Large intestine (tissue), 3 donors: ENCODE results near the gene CRIP1. TPM values are rescaled to one million over a fixed set of nuclear protein-coding genes. Genes with fewer than 3 reads are reported as not detected.

Source experiments
- DNase-seq, 2 donors: peaks; one replicate each; pipeline versions ENCODE4 v3.0.0 to v3.0.0-alpha.2; 2013
- H3K27ac ChIP-seq: one replicate; pipeline ENCODE4 v1.5.1; 2013; ENCODE audit warnings: low read length
- H3K27me3 ChIP-seq: 2 replicates; pipeline ENCODE4 v1.6.1; 2013; ENCODE audit warnings: low read length; ENCODE audit not compliant: control insufficient read depth, insufficient read depth
- H3K36me3 ChIP-seq: 2 replicates; pipeline ENCODE4 v1.6.1; 2013; ENCODE audit warnings: low read length; ENCODE audit not compliant: control insufficient read depth, insufficient read depth
- H3K4me1 ChIP-seq: one replicate; pipeline ENCODE4 v1.6.1; 2013; ENCODE audit warnings: low read length; ENCODE audit not compliant: control insufficient read depth, insufficient read depth
- H3K4me3 ChIP-seq: one replicate; pipeline ENCODE4 v1.5.1; 2013; ENCODE audit warnings: low read length
- H3K9me3 ChIP-seq: one replicate; pipeline ENCODE4 v1.6.1; 2013; ENCODE audit warnings: mild to moderate bottlenecking, low read depth, low read length, moderate library complexity; ENCODE audit not compliant: control insufficient read depth
- WGBS: methylation state at CpG from one replicate; pipeline ENCODE4 v1.1.5; 2013; ENCODE audit warnings: low lambda C conversion rate; ENCODE audit not compliant: insufficient coverage; 5-methylcytosine and 5-hydroxymethylcytosine counted together
- polyA plus RNA-seq: library from polyadenylated mRNA; unstranded; fragments of 120-200 nt; gene quantifications from one replicate; pipeline ENCODE4 v1.2.1, GENCODE V29; 2013

Gene CRIP1
- polyA plus RNA-seq, 1 donor: 136 TPM

DNA sequence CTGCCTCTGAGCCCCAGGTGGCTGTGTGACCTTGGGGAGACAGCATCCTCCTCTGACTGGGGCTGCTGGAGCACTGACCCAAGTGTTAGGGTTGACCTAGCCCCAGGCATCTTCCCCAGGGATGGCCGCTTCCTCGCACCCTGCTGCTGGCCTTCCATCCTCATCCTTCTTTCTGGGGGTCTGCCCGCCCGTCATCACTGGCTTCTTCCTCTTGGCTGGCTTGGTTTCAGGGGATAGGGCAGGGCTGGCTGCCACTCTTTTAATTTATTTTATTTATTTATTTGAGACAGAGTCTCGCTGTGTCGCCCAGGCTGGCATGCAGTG lies 7.9 kb downstream of the CRIP1 start:
- Histone ChIP-seq H3K27ac (no peak overlapping the region), H3K4me1 (no peaks in the 10 kb centered on the region), H3K36me3 (no peaks in the 10 kb centered on the region), H3K9me3 (no peaks in the 10 kb centered on the region), H3K4me3 (no peak overlapping the region), H3K27me3 (no peaks in the 10 kb centered on the region)
- no CpG with 5 or more reads among the region's 6 CpGs for WGBS
- no peak for DNase-seq

DNA sequence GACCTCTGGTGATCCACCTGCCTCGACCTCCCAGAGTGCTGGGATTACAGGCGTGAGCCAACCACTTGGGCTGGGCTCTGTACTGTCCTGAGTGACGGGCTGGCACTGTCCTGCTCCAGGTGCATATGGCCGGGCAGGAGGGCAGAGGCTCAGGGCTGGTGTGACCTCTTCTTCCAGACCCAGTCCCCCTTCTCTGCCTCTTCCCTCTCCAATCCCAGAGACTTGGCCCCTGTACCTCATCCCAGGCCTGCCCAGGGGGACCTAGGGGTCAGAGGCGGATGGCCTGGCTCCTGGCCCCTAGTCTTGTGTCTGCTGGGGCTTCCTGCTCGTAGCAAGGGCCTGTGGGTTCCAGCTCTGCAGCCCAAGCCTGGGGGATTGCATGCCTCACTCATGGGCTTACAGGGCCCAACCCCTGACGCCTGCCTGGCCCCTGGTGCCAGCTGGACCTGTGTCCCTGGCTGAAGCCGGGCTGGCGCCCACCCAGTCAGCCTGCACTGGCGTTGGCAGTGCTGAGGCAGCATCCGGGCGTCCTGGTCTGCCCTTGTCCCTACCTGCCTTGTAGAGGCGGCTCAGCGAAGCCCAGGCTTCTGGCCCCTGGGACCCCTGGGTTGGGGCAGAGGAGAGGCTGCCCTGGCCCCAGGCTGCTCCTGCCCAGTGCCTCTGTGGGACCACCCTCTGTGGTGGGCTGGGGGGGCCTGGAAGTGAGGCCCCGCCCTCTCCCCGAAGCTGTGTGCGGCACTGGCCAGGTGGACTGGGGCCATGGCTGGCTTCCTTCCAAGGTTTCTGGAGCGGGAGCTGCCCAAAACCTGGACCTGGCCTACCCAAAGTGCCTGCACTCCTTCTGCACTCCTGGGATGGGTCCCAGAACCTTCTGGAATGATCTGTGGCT lies 8.7 kb downstream of the CRIP1 start:
- WGBS: no CpG with 5 or more reads among the region's 18 CpGs
- H3K9me3 ChIP-seq: no peaks in the 10 kb centered on the region

DNA sequence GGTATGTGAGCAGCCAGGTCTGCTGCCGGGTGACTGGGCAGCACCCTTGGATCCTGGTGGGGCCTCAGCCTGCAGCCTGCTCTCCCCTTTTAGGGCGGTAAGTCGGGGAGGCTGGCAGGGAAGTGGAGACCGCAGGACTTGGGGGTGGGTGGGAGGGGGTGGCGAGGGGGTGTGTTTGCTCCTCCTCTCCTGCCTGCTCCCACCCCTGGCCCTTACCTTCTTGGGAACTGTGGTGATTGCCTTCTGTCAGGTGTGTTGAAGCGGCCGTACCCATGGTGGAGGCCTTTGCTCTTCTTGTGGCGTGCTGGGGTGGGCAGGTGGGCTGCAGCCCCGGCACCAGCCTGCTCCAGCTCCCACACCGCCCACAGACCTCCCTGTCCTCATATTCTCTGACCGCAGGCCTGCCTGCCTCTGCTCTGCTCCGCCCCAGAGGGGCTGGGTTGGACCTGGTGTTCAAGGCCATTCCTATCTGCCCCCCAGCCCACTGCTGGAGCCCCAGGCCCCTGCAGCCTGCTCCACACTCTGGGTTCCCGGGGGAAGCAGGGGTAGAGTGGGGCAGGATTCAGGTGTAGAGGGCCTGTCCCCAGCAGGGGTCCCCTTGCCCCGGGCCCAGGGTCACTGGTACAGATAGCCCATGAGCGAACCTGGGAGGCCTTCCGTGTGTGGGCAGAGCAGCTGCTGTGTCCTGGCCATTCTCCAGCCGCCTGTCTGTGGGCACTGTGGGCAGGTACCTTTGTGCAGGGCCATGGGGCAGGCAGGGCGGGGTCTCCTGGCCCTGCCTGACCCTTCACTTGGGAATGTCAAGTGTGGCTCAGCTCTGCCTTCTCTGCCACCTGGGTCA lies 9.5 kb downstream of the CRIP1 start:
- H3K36me3 ChIP-seq: no peaks in the 10 kb centered on the region
- WGBS: no CpG with 5 or more reads among the region's 18 CpGs
- H3K9me3 ChIP-seq: no peaks in the 10 kb centered on the region
- DNase-seq: no peak
- H3K4me3 ChIP-seq: no peak overlapping the region
- H3K27me3 ChIP-seq: no peaks in the 10 kb centered on the region
- H3K4me1 ChIP-seq: no peaks in the 10 kb centered on the region
- H3K27ac ChIP-seq: no peak overlapping the region

More for the DNA sequence above, 8.7 kb downstream of the CRIP1 start:
- Histone ChIP-seq H3K4me1 (no peaks in the 10 kb centered on the region), H3K27me3 (no peaks in the 10 kb centered on the region), H3K4me3 (no peak overlapping the region), H3K36me3 (no peaks in the 10 kb centered on the region), H3K27ac (no peak overlapping the region)
- DNase-seq: no peak

DNA sequence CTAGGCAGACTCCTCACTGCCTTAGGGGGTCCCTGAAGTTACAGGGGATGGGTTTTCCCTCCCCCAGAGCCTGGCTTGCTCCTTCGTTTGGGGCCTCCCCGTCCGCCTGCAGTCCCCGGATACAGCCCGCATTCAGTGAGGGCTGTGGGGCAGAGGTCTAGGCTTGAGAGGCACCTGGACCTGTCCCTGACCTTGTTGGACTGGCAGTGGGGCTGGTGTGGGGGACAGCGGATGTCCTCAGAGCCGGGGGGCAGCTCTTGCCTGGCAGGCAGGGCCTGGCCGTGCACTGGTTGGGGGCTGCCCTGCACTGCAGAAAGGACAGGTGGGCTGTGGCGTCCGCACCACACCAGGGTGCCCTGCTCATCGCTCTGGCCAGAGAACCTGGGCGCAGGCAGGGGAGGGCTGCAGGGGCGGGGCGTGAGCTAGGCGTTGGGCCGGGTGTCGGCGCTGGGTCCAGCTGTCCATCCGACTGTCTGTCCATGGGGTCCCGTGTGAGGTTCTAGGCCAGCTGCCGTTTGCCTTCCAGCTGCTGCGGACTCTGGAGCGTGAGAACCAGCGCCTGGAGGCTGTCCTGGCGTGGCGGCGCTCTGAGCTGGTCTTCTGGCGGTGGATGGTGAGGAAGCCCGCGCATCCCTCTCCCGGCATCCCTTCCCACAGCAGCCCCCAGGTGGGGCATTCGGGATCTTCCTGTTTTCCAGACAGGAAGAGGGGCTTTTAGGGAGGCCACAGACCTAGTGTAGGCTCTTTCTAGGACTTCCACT lies 10.3 kb downstream of the CRIP1 start:
- DNase-seq: no peak

DNA sequence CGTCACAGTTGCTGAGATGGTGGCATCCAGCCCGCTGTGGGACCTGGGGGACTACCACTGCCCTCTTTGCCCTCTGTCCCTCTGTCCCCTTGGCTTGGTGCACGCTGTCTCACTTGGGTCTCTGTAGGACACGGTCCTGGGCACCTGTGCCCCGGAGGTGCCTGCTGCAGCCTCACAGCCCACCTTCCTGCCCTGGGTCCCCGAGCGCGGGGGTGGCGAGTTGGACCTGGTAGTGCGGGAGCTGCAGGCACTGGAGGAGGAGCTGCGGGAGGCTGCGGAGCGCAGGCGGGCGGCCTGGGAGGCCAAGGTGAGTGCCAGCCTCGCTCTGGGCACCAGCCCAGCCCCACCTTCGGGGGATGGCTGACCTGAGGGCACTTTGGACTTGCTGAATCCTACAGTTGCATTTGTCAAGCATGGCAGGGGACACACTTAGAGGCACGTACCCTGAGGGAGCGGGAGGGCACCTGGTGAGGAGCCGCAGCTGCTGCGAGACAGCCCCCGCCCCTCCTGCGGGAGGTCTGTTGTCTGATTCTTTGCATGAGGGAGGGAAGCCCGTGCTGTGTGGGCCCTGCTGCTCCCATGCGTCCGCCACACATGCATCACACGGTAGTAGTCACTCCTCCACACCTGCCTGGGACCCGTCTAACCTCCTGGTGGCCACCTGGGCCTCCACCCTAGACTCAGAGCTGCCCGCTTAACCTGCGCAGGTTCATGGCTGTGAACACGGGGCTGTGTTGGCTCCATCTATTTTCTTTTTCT lies 11.2 kb downstream of the CRIP1 start:
- DNase-seq: no peak
- H3K4me3 ChIP-seq: no peak overlapping the region
- no peaks in the 10 kb centered on the region for H3K27me3 ChIP-seq
- no CpG with 5 or more reads among the region's 31 CpGs for WGBS
- H3K9me3 ChIP-seq: no peaks in the 10 kb centered on the region
- H3K36me3 ChIP-seq: no peaks in the 10 kb centered on the region
- no peak overlapping the region for H3K27ac ChIP-seq
- no peaks in the 10 kb centered on the region for H3K4me1 ChIP-seq

More for the DNA sequence above, 10.3 kb downstream of the CRIP1 start:
- Histone ChIP-seq H3K9me3 (no peaks in the 10 kb centered on the region), H3K27me3 (no peaks in the 10 kb centered on the region), H3K27ac (no peak overlapping the region), H3K4me1 (no peaks in the 10 kb centered on the region), H3K36me3 (no peaks in the 10 kb centered on the region), H3K4me3 (no peak overlapping the region)
- no CpG with 5 or more reads among the region's 32 CpGs for WGBS

DNA sequence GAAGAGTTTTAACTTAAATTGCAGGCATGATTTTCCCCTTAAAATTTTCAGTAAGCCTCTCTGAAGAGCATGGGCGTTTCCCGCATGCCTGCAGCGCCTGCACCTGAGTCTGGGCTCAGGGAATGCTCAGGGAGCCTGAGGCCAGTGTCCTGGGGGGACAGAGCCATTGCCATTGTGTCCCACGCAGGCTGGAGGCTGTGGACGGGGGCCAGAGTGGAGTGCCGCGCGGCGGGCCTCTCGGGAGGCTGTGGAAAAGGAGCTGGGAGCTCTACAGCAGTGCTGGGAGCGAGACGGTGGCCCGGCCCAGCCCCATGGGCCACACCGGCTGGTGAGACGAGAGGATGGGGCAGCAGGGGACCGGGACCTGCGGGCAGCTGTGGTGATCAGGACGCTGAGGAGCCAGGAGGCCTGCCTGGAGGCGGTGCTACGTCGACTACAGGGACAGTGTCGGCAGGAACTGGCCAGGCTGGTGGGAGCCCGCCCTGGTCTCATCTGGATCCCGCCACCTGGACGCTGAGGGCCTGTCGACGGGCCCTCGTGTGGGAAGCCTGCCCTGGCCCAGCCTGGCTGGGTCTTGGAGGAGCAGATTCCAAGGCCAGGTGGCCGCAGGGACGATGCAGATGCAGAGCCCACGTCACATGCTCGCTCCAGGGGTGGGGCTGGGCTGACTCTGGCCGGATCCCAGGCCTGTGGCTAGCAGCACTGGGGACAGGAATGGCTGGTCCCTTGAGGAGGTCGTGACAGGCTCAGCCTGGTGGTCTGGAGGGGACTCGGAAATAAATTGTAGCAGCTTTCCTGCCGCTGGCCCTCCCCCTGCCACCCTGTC lies 12.0 kb downstream of the CRIP1 start:
- H3K4me1 ChIP-seq: no peaks in the 10 kb centered on the region
- peak overlapping the region; percentile 17 for H3K27ac ChIP-seq
- H3K27me3 ChIP-seq: no peaks in the 10 kb centered on the region
- H3K4me3 ChIP-seq: no peak overlapping the region
- DNase-seq: no peak
- H3K9me3 ChIP-seq: no peaks in the 10 kb centered on the region
- no CpG with 5 or more reads among the region's 36 CpGs for WGBS
- H3K36me3 ChIP-seq: no peaks in the 10 kb centered on the region

DNA sequence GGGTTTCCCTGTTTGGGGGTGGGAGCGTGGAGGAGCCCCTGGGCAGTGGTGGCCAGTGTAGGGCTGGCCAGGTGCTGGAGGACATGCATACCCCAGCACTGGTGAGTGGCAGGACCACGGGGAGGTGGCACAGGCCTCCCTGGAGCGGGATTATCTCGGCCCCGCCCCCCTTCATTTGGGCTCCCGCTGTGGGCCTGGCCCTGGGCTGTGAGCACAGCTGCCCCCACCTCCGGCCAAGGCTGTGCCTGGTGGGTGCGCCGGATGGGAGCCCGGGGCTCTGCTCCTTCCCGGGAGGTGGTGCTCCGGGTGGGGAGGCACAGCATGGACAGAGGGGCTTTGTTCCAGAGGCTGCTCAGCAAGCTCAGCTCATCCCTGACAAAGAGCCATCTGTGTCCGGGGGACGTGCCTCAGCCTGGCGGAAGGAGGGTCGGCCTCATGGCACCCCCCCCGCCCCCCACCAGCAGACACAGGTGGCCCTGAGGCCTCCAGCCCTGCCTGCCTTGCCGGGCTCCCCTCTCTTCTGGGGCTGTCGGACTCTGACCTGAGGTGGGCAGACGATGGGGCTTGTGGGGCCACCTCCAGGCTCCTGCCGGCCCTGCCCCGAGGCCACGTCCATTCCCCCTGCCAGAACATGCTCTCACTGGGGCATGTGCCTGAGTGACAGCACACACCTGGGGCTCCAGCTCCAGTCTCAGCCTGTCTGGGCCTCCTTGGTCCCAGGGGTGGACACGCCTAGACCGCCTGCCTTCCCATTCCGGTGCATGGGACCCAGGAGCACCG lies 12.8 kb downstream of the CRIP1 start:
- H3K9me3 ChIP-seq: no peaks in the 10 kb centered on the region
- H3K36me3 ChIP-seq: no peaks in the 10 kb centered on the region
- H3K4me1 ChIP-seq: no peaks in the 10 kb centered on the region
- no peak overlapping the region for H3K4me3 ChIP-seq
- peak overlapping the region; percentile 17 for H3K27ac ChIP-seq
- no peaks in the 10 kb centered on the region for H3K27me3 ChIP-seq
- no CpG with 5 or more reads among the region's 27 CpGs for WGBS
- peak in 1 of 2 donors; percentile 44 for DNase-seq

DNA sequence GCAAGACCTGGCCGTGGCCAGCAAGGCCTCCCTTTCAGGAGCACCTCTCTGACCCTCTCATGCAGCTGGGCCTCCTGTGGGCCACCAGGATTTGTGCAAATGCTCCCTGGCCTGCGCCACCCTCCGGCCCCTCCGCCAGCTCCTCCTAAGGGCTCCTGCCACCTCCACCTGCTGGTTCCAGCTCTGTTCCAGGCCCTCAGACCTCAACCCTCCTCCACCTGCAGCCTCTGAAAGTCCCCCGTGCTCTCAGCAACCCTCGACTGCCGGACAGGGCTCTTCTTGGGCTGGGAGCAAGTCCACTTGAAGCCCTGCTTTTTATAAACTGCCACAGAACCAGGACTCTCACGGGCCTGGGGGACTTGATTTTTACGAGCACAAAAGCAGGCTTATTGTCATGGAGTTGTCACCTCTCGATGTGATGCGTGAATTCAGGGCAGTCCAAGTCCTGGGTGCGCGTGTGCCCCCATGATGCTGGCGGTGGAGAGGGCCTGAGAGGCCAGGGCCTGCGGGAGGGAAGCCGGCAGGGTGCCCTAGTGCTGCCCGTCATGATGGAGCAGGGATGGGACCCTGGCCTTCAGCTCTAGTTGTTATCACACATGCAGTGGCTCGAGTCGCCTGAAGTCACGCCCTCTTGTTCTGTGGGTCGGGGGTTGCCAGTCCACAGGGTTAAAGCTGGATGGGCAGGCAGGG lies 13.5 kb downstream of the CRIP1 start:
- Histone ChIP-seq H3K27me3 (no peaks in the 10 kb centered on the region), H3K4me3 (no peak overlapping the region), H3K27ac (no peak overlapping the region), H3K36me3 (no peaks in the 10 kb centered on the region), H3K4me1 (no peaks in the 10 kb centered on the region), H3K9me3 (no peaks in the 10 kb centered on the region)
- WGBS: no CpG with 5 or more reads among the region's 21 CpGs
- DNase-seq: no peak
